K562 (cell line): ENCODE measurements around the gene PBX2. TPM values are rescaled to one million over a fixed set of nuclear protein-coding genes. Genes with fewer than 3 reads are reported as not detected.

Experiments
- ATF6 ChIP-seq: sonication (generic); formaldehyde crosslinking; IDR thresholded peaks from 2 replicates; pipeline ENCODE4 v1.4.0; 2020; ENCODE audit warnings: mild to moderate bottlenecking, missing genetic modification reagents
- CC2D1A ChIP-seq: fragments of 450-650 bp; IDR thresholded peaks from 2 replicates; pipeline ENCODE4 v1.6.1; 2017; ENCODE audit warnings: mild to moderate bottlenecking
- DPF2 ChIP-seq: fragments of 450-650 bp; IDR thresholded peaks from 2 replicates; pipeline ENCODE4 v1.6.1; 2016
- ELF1 ChIP-seq: fragments of 200-800 bp; sonication (Bioruptor generic); IDR thresholded peaks from 2 replicates; pipeline ENCODE4 v1.6.1; 2016; ENCODE audit warnings: missing genetic modification characterization, missing compliant biosample characterization
- HDAC2 ChIP-seq: fragments of 450-650 bp; IDR thresholded peaks from 2 replicates; pipeline ENCODE4 v1.6.1; 2016; ENCODE audit warnings: mild to moderate bottlenecking
- SIN3A ChIP-seq, 2 experiments: fragments of 150-350 bp in 1 of 2; IDR thresholded peaks; 2 replicates each; pipeline ENCODE4 v1.6.1; 2011 to 2016; ENCODE audit warnings: borderline replicate concordance in 2 of 2, low read depth in 2 of 2, low read length in 2 of 2, mild to moderate bottlenecking in 2 of 2, moderate library complexity in 2 of 2; ENCODE audit not compliant: control insufficient read depth in 1 of 2
- SRSF9 ChIP-seq: fragments of 200-400 bp; formaldehyde crosslinking; IDR thresholded peaks from 2 replicates; pipeline ENCODE4 v1.6.1; 2017; ENCODE audit warnings: low read depth, low read length, borderline replicate concordance
- TCF3 ChIP-seq: sonication (generic); formaldehyde crosslinking; IDR thresholded peaks from 2 replicates; pipeline ENCODE4 v1.4.0; 2020; ENCODE audit warnings: mild to moderate bottlenecking, missing genetic modification reagents
- TEAD1 ChIP-seq, 2 experiments: fragments of 450-650 bp in 1 of 2; sonication (generic) in 1 of 2; formaldehyde crosslinking; IDR thresholded peaks; 2 replicates each; pipeline versions ENCODE4 v1.4.0 to v1.8.0; 2020 to 2022; ENCODE audit warnings: mild to moderate bottlenecking in 2 of 2, missing genetic modification reagents in 1 of 2
- ZFP30 ChIP-seq: fragments of 250-450 bp; sonication (Bioruptor Pico); IDR thresholded peaks from 2 replicates; pipeline ENCODE4 v1.8.0; 2022; ENCODE audit warnings: moderate library complexity, mild to moderate bottlenecking, inconsistent platforms, borderline replicate concordance
- ZFP91 ChIP-seq: sonication (generic); formaldehyde crosslinking; IDR thresholded peaks from 2 replicates; pipeline ENCODE4 v1.8.0; 2022; ENCODE audit warnings: mild to moderate bottlenecking, missing genetic modification reagents
- ZSCAN29 ChIP-seq: fragments of 450-650 bp; IDR thresholded peaks from 2 replicates; pipeline ENCODE4 v1.6.1; 2017
- polyA plus RNA-seq, 8 experiments: library from polyadenylated mRNA; depleted of rRNA in 4 of 8; stranded (reverse) in 5 of 8; unstranded in 3 of 8; fragments of >200 nt; fragmentation: Nextera tagmentation in 2 of 8; fragmentation: Illumina TruSeq in 1 of 8; extraction: Ambion mirVana in 2 of 8; extraction: Trizol in 1 of 8; gene quantifications; 2 replicates each; pipeline versions ENCODE4 v1.2.1 to v1.2.3, GENCODE V29; 2011 to 2014; ENCODE audit warnings: inconsistent platforms in 1 of 8, missing spikeins in 1 of 8
- total RNA-seq, 7 experiments: library from RNA; depleted of rRNA in 6 of 7; stranded (reverse); fragments of >200 nt in 6 of 7; fragmentation: Illumina TruSeq in 2 of 7; extraction: Trizol in 2 of 7; gene quantifications; 2 replicates each; pipeline versions ENCODE4 v1.2.1 to v1.2.3, GENCODE V29; 2011 to 2021; ENCODE audit warnings: low replicate concordance in 1 of 7
- TF ChIP-seq, protein P1 (sequence below), 2 experiments: fragments of 150-350 bp in 1 of 2; IDR thresholded peaks; 2 replicates each; pipeline ENCODE4 v1.6.1; 2012 to 2016; ENCODE audit warnings: low read depth in 2 of 2, low read length in 2 of 2, mild to moderate bottlenecking in 1 of 2, moderate library complexity in 1 of 2
- TF ChIP-seq, protein P2 (sequence below): fragments of 250-450 bp; sonication (Bioruptor Pico); IDR thresholded peaks from 2 replicates; pipeline ENCODE4 v1.9.0; 2021; ENCODE audit warnings: mild to moderate bottlenecking, inconsistent platforms
- TF ChIP-seq, protein P3 (sequence below): fragments of 450-650 bp; IDR thresholded peaks from 2 replicates; pipeline ENCODE4 v1.6.1; 2014; ENCODE audit warnings: low read depth, mild to moderate bottlenecking, moderate library complexity, borderline replicate concordance

PBX2 gene
- total and polyA plus RNA-seq, 9 of the 15 experiments (the other 6 are each of a cell fraction or from before 2014, with no cell fraction given) = 1.9 to 134 (median 62.5) TPM

DNA sequence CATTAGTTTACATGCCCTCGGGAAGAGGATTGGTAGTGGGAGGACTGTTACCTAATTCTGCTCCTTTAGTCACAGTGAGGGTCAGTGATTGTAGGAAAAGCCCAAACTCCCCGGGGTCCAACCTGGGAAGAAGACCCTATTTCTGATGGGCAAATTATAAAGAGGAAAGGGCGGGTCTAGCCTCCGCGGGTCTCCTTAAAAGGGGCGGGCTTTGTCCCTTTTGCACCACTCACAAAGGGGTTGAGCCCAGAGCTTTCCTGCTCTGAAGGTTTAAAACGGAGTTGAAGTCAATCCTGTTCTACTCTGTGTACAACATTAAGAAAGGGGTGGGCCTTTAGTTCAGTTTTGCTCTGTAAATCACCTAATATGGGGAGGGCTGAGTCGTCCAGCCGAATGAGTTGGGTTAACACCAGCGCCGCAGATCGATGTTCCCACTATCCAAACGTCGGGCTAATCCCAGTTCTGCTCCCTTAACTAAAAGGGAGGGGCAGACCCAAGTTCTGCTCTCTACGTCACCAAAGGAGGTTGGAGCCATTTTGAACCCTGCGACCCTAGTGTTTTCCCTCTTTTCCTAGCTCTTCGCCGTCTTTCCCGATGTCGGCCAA is 12.7 kb downstream of the PBX2 start (continued):
- TF ChIP-seq, protein P1, sequence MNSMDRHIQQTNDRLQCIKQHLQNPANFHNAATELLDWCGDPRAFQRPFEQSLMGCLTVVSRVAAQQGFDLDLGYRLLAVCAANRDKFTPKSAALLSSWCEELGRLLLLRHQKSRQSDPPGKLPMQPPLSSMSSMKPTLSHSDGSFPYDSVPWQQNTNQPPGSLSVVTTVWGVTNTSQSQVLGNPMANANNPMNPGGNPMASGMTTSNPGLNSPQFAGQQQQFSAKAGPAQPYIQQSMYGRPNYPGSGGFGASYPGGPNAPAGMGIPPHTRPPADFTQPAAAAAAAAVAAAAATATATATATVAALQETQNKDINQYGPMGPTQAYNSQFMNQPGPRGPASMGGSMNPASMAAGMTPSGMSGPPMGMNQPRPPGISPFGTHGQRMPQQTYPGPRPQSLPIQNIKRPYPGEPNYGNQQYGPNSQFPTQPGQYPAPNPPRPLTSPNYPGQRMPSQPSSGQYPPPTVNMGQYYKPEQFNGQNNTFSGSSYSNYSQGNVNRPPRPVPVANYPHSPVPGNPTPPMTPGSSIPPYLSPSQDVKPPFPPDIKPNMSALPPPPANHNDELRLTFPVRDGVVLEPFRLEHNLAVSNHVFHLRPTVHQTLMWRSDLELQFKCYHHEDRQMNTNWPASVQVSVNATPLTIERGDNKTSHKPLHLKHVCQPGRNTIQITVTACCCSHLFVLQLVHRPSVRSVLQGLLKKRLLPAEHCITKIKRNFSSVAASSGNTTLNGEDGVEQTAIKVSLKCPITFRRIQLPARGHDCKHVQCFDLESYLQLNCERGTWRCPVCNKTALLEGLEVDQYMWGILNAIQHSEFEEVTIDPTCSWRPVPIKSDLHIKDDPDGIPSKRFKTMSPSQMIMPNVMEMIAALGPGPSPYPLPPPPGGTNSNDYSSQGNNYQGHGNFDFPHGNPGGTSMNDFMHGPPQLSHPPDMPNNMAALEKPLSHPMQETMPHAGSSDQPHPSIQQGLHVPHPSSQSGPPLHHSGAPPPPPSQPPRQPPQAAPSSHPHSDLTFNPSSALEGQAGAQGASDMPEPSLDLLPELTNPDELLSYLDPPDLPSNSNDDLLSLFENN (IDR thresholded peaks at IDR 0.05; ENCODE audit: low read depth in 2 of 2, low read length in 2 of 2) = 0 out of 4 replicates have a peak, but pooled peaks of 1 of the 2 experiments have one; percentile 10
- TF ChIP-seq ATF6 (peak; percentile 87; the same call in 1 of the 2 replicates), SIN3A (IDR thresholded peaks at IDR 0.05; ENCODE audit: borderline replicate concordance in 2 of 2, control insufficient read depth in 1 of 2, low read depth in 2 of 2, low read length in 2 of 2) (peak in 1 of 2 experiments; percentile 38; a peak in 1 of 4 replicates), HDAC2 (no peak), CC2D1A (no peak), DPF2 (no peak), ZFP30 (CRISPR knock-in tag) (no peak; the same call in 1 of the 2 replicates), ZSCAN29 (no peak), ELF1 (tag) (peak; percentile 40; the same call in 1 of the 2 replicates), TCF3 (CRISPR knock-in tag) (peak; percentile 18; the same call in 1 of the 2 replicates), ZFP91 (CRISPR knock-in tag) (0 out of 2 replicates have a peak, but pooled peaks have one; percentile 35), TEAD1 (CRISPR knock-in tag; IDR thresholded peaks at IDR 0.05) (0 out of 4 replicates have a peak, but pooled peaks have one; percentile 32 to 43), SRSF9 (no peak)
- TF ChIP-seq, protein P2, sequence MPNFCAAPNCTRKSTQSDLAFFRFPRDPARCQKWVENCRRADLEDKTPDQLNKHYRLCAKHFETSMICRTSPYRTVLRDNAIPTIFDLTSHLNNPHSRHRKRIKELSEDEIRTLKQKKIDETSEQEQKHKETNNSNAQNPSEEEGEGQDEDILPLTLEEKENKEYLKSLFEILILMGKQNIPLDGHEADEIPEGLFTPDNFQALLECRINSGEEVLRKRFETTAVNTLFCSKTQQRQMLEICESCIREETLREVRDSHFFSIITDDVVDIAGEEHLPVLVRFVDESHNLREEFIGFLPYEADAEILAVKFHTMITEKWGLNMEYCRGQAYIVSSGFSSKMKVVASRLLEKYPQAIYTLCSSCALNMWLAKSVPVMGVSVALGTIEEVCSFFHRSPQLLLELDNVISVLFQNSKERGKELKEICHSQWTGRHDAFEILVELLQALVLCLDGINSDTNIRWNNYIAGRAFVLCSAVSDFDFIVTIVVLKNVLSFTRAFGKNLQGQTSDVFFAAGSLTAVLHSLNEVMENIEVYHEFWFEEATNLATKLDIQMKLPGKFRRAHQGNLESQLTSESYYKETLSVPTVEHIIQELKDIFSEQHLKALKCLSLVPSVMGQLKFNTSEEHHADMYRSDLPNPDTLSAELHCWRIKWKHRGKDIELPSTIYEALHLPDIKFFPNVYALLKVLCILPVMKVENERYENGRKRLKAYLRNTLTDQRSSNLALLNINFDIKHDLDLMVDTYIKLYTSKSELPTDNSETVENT (CRISPR knock-in tag) = peak; percentile 57; the same call in 1 of the 2 replicates
- TF ChIP-seq, protein P3, sequence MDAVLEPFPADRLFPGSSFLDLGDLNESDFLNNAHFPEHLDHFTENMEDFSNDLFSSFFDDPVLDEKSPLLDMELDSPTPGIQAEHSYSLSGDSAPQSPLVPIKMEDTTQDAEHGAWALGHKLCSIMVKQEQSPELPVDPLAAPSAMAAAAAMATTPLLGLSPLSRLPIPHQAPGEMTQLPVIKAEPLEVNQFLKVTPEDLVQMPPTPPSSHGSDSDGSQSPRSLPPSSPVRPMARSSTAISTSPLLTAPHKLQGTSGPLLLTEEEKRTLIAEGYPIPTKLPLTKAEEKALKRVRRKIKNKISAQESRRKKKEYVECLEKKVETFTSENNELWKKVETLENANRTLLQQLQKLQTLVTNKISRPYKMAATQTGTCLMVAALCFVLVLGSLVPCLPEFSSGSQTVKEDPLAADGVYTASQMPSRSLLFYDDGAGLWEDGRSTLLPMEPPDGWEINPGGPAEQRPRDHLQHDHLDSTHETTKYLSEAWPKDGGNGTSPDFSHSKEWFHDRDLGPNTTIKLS = 0 out of 2 replicates have a peak, but pooled peaks have one; percentile 9
